HL-60 (cell line): ENCODE measurements around the gene MSLN.

ENCODE experiments used
- DNase-seq, 2 experiments: peaks; one replicate each; pipeline ENCODE4 v3.0.0-alpha.2; 2010 to 2020; ENCODE audit warnings: low read depth in 1 of 2, low spot score in 1 of 2
- H3K27ac ChIP-seq: fragments of 250-450 bp; sonication (Bioruptor Pico); replicated peaks from 2 replicates; pipeline ENCODE4 v1.5.1; 2020; ENCODE audit warnings: mild to moderate bottlenecking, moderate library complexity
- H3K27me3 ChIP-seq: fragments of 250-450 bp; sonication (Bioruptor Pico); 2 replicates; pipeline ENCODE4 v1.5.1; 2021; ENCODE audit warnings: mild to moderate bottlenecking, moderate library complexity; ENCODE audit not compliant: insufficient read depth, poor library complexity, severe bottlenecking
- H3K4me3 ChIP-seq: replicated peaks from 2 replicates; pipeline ENCODE4 v1.5.1; 2011; ENCODE audit warnings: mild to moderate bottlenecking, control low read depth, low read length; ENCODE audit not compliant: insufficient read depth
- GABPA ChIP-seq: IDR thresholded peaks from 2 replicates; pipeline ENCODE4 v1.6.1; 2012; ENCODE audit warnings: low read depth
- POLR2AphosphoS5 ChIP-seq: IDR thresholded peaks from 2 replicates; pipeline ENCODE4 v1.6.1; 2012; ENCODE audit warnings: low read depth
- SPI1 ChIP-seq: IDR thresholded peaks from 2 replicates; pipeline ENCODE4 v1.6.1; 2012; ENCODE audit warnings: low read depth, mild to moderate bottlenecking, borderline replicate concordance
- TF ChIP-seq, protein P1 (sequence below): IDR thresholded peaks from one replicate; pipeline ENCODE4 v1.5.1; 2011; ENCODE audit warnings: low read length, control low read depth, inconsistent platforms; ENCODE audit not compliant: insufficient read depth
- TF ChIP-seq, protein P2 (sequence below): IDR thresholded peaks from 2 replicates; pipeline ENCODE4 v1.6.1; 2012; ENCODE audit warnings: low read depth; ENCODE audit not compliant: insufficient replicate concordance

The MSLN gene

GRCh38 chr16:766008-766819, 5.7 kb downstream of the MSLN start:
- no peak for DNase-seq
- Histone ChIP-seq H3K4me3 (no peak overlapping the region), H3K27me3 (no peaks in the 10 kb centered on the region), H3K27ac (no peak overlapping the region)
- no peak for TF ChIP-seq POLR2AphosphoS5
- no peak for TF ChIP-seq GABPA
- TF ChIP-seq, protein P1, sequence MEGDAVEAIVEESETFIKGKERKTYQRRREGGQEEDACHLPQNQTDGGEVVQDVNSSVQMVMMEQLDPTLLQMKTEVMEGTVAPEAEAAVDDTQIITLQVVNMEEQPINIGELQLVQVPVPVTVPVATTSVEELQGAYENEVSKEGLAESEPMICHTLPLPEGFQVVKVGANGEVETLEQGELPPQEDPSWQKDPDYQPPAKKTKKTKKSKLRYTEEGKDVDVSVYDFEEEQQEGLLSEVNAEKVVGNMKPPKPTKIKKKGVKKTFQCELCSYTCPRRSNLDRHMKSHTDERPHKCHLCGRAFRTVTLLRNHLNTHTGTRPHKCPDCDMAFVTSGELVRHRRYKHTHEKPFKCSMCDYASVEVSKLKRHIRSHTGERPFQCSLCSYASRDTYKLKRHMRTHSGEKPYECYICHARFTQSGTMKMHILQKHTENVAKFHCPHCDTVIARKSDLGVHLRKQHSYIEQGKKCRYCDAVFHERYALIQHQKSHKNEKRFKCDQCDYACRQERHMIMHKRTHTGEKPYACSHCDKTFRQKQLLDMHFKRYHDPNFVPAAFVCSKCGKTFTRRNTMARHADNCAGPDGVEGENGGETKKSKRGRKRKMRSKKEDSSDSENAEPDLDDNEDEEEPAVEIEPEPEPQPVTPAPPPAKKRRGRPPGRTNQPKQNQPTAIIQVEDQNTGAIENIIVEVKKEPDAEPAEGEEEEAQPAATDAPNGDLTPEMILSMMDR: no peak
- TF ChIP-seq, protein P2, sequence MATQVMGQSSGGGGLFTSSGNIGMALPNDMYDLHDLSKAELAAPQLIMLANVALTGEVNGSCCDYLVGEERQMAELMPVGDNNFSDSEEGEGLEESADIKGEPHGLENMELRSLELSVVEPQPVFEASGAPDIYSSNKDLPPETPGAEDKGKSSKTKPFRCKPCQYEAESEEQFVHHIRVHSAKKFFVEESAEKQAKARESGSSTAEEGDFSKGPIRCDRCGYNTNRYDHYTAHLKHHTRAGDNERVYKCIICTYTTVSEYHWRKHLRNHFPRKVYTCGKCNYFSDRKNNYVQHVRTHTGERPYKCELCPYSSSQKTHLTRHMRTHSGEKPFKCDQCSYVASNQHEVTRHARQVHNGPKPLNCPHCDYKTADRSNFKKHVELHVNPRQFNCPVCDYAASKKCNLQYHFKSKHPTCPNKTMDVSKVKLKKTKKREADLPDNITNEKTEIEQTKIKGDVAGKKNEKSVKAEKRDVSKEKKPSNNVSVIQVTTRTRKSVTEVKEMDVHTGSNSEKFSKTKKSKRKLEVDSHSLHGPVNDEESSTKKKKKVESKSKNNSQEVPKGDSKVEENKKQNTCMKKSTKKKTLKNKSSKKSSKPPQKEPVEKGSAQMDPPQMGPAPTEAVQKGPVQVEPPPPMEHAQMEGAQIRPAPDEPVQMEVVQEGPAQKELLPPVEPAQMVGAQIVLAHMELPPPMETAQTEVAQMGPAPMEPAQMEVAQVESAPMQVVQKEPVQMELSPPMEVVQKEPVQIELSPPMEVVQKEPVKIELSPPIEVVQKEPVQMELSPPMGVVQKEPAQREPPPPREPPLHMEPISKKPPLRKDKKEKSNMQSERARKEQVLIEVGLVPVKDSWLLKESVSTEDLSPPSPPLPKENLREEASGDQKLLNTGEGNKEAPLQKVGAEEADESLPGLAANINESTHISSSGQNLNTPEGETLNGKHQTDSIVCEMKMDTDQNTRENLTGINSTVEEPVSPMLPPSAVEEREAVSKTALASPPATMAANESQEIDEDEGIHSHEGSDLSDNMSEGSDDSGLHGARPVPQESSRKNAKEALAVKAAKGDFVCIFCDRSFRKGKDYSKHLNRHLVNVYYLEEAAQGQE: no peak
- no peak for TF ChIP-seq SPI1

GRCh38 chr16:766820-767640, 6.5 kb downstream of the MSLN start:
- no peak overlapping the region for H3K4me3 ChIP-seq
- H3K27ac ChIP-seq: no peak overlapping the region
- TF ChIP-seq, protein P2: no peak
- TF ChIP-seq GABPA: no peak
- no peak for TF ChIP-seq POLR2AphosphoS5
- DNase-seq: no peak
- H3K27me3 ChIP-seq: no peaks in the 10 kb centered on the region

DNA sequence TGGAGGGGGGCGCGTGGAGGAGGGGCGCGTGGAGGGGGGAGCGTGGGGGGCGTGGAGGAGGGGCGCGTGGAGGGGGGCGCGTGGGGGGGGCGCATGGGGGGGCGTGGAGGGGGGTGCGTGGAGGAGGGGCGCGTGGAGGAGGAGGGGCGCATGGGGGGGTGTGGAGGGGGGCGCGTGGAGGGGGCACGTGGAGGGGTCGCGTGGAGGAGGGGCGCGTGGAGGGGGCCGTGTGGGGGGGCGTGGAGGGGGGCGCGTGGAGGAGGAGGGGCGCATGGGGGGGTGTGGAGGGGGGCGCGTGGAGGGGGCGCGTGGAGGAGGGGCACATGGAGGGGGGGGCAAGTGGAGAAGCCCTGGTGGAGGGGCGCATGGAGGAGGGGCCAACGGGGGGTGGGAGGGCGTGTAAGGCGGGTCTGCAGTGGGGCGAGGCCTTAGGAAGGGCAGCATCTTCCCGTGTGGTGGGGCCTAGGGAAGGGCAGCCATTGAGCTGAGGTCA, 7.3 kb downstream of the MSLN start:
- TF ChIP-seq SPI1 (no peak), POLR2AphosphoS5 (no peak), GABPA (no peak)
- TF ChIP-seq, protein P2: no peak
- TF ChIP-seq, protein P1: no peak
- no peak for DNase-seq
- no peak overlapping the region for H3K27ac ChIP-seq
- H3K4me3 ChIP-seq: no peak overlapping the region
- no peaks in the 10 kb centered on the region for H3K27me3 ChIP-seq
